GM21619 (cell line): ENCODE data around the gene MKRN2OS.
"Not testable (repeated sequence)": the region's sequence is repeated elsewhere in the genome, so short reads cannot be mapped to it uniquely, and the experiment has no call there.

Source experiments
- ATAC-seq: cut with Tn5 transposase; IDR thresholded peaks from one replicate; pipeline ENCODE4 v1.9.1; 2021; ENCODE audit not compliant: unreplicated experiment

Gene MKRN2OS

GRCh38 chr3:12562451-12562850 is 17.2 kb upstream of the MKRN2OS start:
- no peak for ATAC-seq

GRCh38 chr3:12561397-12561796 is 16.1 kb upstream of the MKRN2OS start:
- ATAC-seq: no peak

- ATAC-seq: peak; percentile 39
Measured at GRCh38 chr3:12560505-12561190, 15.3 kb upstream of the MKRN2OS start.

GRCh38 chr3:12559520-12559919 is 14.2 kb upstream of the MKRN2OS start:
- no peak for ATAC-seq

- ATAC-seq: no peak
Measured at GRCh38 chr3:12558706-12559105, 13.4 kb upstream of the MKRN2OS start.

- no peak for ATAC-seq
Measured at GRCh38 chr3:12557473-12558100, 12.3 kb upstream of the MKRN2OS start.

- ATAC-seq: peak; percentile 77
Measured at GRCh38 chr3:12556690-12557472, 11.6 kb upstream of the MKRN2OS start, which contains the start of gene MKRN2. Gene MKRN2, plus strand, starts transcription at chr3:12557087. Its CDS starts 64 bp downstream, at chr3:12557151.

- no peak for ATAC-seq
Measured at GRCh38 chr3:12556314-12556689, 11.0 kb upstream of the MKRN2OS start.

GRCh38 chr3:12553921-12554391 is 8.7 kb upstream of the MKRN2OS start:
- no peak for ATAC-seq

GRCh38 chr3:12549971-12550760 is 4.9 kb upstream of the MKRN2OS start:
- ATAC-seq: no peak

GRCh38 chr3:12544652-12545472 is 437 bp downstream of the MKRN2OS start:
- ATAC-seq: no peak

GRCh38 chr3:12543497-12543896 is 1.8 kb downstream of the MKRN2OS start:
- not testable (repeated sequence) for ATAC-seq

GRCh38 chr3:12541625-12542024 is 3.7 kb downstream of the MKRN2OS start:
- ATAC-seq: no peak

- ATAC-seq: no peak
Measured at GRCh38 chr3:12536423-12536822, 8.9 kb downstream of the MKRN2OS start.

- no peak for ATAC-seq
Measured at GRCh38 chr3:12532182-12532581, 13.1 kb downstream of the MKRN2OS start.

GRCh38 chr3:12527757-12528143 is 17.5 kb downstream of the MKRN2OS start:
- no peak for ATAC-seq

- ATAC-seq: no peak
Measured at GRCh38 chr3:12522721-12523120, 22.6 kb downstream of the MKRN2OS start.

- ATAC-seq: no peak
Measured at GRCh38 chr3:12521010-12521409, 24.3 kb downstream of the MKRN2OS start.

GRCh38 chr3:12518261-12519028 is 26.9 kb downstream of the MKRN2OS start:
- ATAC-seq: no peak
